Gastrocnemius medialis (tissue), 4 donors: ENCODE data around the gene MTURN.

Source experiments
- POLR2A ChIP-seq, 2 donors: fragments of 450-650 bp; IDR thresholded peaks; one replicate each; pipeline ENCODE4 v1.6.1; 2017; ENCODE audit warnings: antibody characterized with exemption in 2 of 2, mild to moderate bottlenecking in 2 of 2, moderate library complexity in 2 of 2
- TF ChIP-seq, protein P1 (sequence below), 5 experiments: fragments of 450-650 bp in 3 of 5; fragments of 200-600 bp in 2 of 5; sonication (generic) in 2 of 5; IDR thresholded peaks in 4 of 5; conservative IDR thresholded peaks in 1 of 5; 1 replicate in 4 of 5; 2 replicates in 1 of 5; pipeline ENCODE4 v1.5.1; 2016 to 2019; ENCODE audit warnings: antibody characterized with exemption in 5 of 5, mild to moderate bottlenecking in 3 of 5, moderate library complexity in 3 of 5

DNA sequence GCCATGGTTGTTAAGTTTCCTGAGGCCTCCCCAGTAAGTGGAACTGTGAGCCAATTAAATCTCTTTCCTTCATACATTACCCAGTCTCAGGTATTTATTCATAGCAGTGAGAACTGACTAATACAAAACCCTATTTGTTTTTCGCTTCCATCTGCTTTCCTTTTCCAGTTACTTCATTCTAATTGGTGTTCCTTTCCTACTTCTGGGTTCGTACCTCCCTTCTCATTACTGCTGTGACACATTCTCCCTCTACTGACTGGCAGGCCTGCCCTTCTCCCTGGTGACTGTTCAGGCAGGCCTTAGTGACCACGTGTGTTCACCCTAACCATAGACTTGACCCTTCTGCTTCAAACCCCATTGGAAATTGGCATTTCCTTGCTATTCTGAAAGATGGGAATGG, 37.7 kb downstream of the MTURN start:
- no peak for TF ChIP-seq POLR2A (IDR thresholded peaks at IDR 0.05)
- TF ChIP-seq, protein P1, sequence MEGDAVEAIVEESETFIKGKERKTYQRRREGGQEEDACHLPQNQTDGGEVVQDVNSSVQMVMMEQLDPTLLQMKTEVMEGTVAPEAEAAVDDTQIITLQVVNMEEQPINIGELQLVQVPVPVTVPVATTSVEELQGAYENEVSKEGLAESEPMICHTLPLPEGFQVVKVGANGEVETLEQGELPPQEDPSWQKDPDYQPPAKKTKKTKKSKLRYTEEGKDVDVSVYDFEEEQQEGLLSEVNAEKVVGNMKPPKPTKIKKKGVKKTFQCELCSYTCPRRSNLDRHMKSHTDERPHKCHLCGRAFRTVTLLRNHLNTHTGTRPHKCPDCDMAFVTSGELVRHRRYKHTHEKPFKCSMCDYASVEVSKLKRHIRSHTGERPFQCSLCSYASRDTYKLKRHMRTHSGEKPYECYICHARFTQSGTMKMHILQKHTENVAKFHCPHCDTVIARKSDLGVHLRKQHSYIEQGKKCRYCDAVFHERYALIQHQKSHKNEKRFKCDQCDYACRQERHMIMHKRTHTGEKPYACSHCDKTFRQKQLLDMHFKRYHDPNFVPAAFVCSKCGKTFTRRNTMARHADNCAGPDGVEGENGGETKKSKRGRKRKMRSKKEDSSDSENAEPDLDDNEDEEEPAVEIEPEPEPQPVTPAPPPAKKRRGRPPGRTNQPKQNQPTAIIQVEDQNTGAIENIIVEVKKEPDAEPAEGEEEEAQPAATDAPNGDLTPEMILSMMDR (IDR thresholded peaks at IDR 0.05 in 4 of 5, conservative IDR thresholded peaks at IDR 0.05 in 1 of 5), result no peak
